GM12801 (cell line): ENCODE measurements around the gene RASAL1.

ENCODE experiments used
- CTCF ChIP-seq: IDR thresholded peaks from one replicate; pipeline ENCODE4 v1.5.1; 2011; ENCODE audit warnings: control low read depth; ENCODE audit not compliant: insufficient read length; ENCODE audit errors: extremely low read depth

RASAL1 gene

GRCh38 chr12:113135178-113136127 lies at the start of gene RASAL1:
TSS of gene RASAL1 (minus strand) at chr12:113135761. CDS start at chr12:113135462, 299 bp downstream.
- TF ChIP-seq CTCF = no peak

GRCh38 chr12:113184900-113185179 lies 49.3 kb upstream of the RASAL1 start:
- no peak for TF ChIP-seq CTCF

GRCh38 chr12:113184098-113184899 lies 48.7 kb upstream of the RASAL1 start:
- no peak for TF ChIP-seq CTCF

GRCh38 chr12:113183030-113183589 lies 47.5 kb upstream of the RASAL1 start:
- TF ChIP-seq CTCF = no peak

GRCh38 chr12:113181975-113182374 lies 46.4 kb upstream of the RASAL1 start:
- no peak for TF ChIP-seq CTCF

GRCh38 chr12:113180333-113180732 lies 44.8 kb upstream of the RASAL1 start:
- no peak for TF ChIP-seq CTCF

GRCh38 chr12:113179023-113179422 lies 43.5 kb upstream of the RASAL1 start:
- no peak for TF ChIP-seq CTCF
